HG03469 (cell line): ENCODE measurements around the gene OSGIN1.

Source experiments
- ATAC-seq: cut with Tn5 transposase; IDR thresholded peaks from one replicate; pipeline ENCODE4 v1.9.1; 2021; ENCODE audit warnings: mild to moderate bottlenecking, moderate library complexity, moderate number of reproducible peaks; ENCODE audit not compliant: unreplicated experiment

The OSGIN1 gene

DNA sequence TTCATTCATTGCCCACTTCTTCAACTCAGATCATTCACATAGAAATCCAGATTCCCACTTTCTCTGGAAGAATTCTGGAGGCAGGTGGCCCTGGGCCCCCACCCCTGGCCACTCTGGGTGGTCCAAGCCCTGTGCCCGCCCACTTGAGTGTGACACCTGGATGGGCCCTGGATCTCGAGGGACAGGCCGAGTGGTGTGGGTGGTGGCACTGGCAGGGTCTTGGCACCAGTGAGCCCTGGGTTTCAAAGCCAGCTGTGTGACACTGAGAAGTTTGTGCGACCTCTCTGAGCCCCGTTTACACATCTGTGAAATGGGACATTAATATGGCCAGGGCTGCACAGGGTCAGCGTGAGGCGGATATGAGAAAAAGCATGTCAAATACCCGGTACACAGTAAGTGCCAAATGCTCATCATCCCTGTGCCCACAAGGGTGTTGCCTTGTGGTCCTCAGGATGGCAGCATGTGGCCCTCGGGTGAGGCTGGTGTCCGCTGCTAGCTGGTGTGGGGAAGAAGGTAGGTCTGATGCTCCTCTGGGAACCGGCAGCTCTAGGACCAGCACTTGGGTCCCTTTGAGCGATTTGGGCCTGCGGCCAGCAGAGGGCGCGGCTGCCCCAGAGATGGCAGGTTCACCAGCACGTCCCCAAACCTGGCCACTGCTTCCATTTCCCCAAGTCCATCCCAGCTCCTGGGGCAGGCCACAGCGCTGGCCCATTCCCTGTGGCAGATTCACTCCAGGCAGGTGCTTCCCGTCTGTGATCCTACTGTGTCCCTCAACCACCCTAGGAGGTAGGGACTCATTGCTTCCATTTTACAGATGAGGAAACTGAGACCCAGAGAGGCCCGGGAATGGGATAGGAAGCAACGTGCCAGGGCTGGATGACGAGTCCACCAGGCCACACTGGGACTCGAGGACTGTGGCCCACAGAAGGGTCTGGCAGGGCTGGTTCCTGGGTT lies 3.6 kb downstream of the OSGIN1 start:
- no peak for ATAC-seq

DNA sequence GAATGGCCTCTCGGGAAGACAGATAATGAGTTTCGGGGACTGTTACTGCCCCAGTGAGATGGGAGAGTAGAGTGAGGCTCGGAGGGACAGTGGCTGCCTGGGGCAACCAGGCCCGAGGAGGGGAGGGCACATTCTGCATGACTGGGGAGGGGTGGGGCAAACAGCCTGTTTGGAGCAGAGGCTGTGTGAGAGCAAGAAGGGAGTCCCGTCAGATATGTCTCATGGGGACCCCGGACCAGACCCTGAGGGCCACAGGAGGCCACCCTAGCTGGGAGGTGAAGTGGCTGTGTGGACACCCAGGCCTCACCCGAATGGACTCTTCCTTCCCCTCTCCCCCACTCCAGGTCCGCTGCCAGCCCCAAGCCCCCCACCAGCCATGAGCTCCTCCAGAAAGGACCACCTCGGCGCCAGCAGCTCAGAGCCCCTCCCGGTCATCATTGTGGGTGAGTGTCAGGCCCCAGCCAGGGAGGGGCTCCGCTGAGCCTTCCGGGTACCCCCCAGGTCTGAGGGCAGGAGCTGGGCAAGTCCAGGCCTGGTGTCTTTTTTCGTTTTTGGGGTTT lies 4.3 kb downstream of the OSGIN1 start:
- ATAC-seq: no peak

DNA sequence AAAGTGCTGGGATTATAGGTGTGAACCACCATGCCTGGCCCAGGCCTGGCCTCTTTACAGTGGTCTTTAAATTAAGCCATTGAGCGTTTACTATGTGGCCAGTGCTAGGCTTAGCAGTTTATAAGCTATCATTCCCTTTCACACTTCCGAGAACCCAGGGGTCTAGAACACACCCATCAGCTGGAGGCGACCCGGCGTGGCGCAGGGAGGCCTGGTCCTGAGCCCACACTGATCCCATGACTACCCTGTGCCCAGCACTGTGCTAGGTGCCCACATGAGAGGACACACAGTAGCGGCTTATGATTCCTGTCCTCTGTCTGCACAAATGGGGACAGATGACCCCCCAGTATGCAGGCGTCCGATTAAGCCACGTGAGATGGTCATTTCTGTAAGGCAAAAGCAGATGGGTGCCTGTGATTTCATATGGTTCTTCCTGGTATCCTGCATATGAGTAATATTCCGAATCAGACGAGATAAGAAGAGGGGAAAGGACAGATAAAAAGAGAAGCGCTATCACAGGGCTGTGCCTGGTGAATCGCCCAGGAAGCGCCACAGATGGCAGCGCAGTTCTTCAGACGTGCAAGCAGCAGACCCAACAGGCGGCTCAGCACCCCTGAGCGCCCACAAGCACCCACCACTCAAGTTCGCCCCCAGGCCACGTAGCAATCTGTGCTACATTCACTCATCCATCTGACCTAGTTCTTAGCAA lies 5.3 kb downstream of the OSGIN1 start:
- ATAC-seq: no peak

DNA sequence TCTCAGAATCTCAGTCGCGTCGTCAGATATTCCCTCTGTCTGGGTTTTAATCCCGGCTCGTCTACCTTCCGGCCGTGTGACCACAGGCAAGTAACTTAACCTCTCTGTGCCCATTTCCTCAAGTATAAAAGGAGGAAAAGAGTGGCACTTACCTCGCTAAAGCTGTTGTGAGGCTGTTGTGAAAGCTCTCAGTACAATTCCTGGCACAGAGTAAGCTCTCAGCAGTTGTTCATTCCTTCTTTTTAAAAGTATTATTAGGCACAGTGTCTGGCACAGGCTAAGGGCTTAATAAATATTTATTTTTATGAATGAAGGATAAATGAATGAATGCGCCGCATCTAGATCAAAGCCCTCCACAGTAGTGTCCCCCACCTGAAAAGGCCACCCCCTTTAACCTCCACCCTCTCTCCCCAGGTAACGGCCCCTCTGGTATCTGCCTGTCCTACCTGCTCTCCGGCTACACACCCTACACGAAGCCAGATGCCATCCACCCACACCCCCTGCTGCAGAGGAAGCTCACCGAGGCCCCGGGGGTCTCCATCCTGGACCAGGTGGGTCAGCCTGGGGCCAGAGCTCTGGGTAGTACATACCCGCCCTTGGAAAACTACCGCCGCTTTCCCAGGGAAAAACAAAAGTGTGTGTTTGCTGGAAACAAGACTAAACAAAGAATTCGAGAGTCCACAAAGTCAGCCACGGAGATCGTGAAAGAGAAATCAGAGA lies 6.0 kb downstream of the OSGIN1 start:
- no peak for ATAC-seq

DNA sequence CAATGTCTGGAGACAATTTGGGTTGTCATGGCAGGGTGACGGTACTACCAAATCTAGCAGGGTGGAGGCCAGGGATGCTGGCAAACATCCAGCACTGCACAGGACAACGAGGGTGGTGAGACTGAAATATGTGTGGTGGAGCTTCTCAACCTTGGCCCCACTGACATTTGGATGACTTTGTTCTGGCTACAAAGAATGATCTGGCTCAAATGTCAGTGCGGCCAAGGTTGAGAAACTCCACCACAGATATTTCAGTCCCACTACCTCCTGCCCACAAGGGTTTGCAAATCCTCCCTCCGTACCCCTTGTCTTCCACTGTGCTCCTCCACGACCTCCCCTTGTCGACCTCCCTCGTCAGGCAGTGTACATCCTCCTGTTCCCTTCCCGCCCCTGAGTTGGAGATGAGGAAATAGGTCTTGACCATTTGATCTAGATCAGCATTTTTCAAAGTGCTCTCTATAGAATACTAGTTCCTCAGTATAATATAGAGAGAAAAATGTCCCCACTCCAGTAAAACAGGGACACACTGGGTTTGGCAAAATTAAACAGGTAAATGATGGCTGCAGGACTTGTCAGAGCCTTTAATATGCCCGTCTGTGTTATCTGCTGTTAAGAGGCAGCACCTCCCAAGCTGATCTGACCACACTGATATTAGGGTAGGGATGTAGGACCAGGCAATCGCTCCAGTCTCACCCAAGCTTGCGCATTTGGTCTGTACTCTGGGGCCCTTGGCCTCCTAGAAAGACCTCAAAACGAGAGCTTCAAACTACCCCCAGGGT lies 6.8 kb downstream of the OSGIN1 start:
- ATAC-seq: no peak

DNA sequence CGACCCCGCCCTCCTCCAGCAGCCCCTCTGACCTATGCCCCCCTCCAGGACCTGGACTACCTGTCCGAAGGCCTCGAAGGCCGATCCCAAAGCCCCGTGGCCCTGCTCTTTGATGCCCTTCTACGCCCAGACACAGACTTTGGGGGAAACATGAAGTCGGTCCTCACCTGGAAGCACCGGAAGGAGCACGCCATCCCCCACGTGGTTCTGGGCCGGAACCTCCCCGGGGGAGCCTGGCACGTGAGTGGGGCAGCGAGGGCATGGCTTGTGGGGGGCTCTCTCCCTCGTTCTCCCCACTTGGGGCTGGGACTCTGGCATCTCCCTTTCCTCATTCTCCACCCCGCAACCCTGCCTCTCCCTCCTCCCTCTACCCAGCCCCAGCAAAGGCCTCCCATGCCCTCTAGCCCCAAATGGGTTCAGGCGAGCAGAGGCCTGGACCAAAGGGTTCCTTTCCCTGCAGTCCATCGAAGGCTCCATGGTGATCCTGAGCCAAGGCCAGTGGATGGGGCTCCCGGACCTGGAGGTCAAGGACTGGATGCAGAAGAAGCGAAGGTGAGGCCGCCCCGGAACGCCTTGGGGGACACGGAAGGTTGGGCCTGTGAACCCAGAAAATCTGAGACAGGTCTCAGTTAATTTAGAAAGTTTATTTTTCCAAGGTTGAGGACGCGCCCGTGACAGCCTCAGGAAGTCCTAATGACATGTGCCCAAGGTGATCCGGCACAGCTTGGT lies 7.6 kb downstream of the OSGIN1 start:
- ATAC-seq: no peak

DNA sequence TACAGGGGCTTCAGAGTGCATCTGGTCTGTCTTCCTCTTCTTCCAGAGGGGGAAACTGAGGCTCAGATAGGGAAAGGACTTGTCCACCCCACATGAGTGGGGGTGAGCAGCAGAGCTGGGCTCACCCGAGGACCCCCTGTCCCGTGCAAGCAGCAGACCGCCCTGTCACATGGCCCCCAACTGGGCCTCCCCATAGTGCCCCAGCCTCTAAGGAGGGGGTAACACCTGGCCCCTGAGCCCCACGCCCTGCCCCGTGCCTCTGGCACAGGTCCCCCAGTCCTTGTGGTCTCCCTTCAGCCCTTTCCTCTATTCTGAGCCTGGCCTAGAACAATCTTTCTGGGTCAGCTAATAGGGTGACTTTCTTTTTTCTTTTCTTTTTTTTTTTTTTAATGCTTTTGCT lies 8.6 kb downstream of the OSGIN1 start:
- no peak for ATAC-seq

GRCh38 chr16:83963277-83964119 lies 10.5 kb downstream of the OSGIN1 start:
- no peak for ATAC-seq

DNA sequence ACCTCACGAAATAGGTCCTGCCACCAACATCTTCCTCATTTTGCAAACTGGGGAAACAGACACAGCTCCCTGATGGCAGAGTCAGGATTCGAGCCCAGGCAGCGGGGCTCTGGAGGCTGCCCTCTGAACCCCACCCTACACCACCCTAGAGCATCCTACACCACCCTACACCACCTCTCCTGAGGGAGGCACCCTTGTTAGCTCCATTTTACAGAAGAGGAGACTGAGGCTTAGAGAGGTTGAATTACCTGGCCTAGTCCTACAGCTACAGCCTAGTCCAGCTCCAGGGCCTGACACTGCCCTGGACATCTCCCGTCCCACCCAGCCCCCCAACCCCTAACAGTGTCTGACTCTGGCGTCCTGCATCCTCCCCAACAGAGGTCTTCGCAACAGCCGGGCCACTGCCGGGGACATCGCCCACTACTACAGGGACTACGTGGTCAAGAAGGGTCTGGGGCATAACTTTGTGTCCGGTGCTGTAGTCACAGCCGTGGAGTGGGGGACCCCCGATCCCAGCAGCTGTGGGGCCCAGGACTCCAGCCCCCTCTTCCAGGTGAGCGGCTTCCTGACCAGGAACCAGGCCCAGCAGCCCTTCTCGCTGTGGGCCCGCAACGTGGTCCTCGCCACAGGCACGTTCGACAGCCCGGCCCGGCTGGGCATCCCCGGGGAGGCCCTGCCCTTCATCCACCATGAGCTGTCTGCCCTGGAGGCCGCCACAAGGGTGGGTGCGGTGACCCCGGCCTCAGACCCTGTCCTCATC lies 11.8 kb downstream of the OSGIN1 start:
- no peak for ATAC-seq

DNA sequence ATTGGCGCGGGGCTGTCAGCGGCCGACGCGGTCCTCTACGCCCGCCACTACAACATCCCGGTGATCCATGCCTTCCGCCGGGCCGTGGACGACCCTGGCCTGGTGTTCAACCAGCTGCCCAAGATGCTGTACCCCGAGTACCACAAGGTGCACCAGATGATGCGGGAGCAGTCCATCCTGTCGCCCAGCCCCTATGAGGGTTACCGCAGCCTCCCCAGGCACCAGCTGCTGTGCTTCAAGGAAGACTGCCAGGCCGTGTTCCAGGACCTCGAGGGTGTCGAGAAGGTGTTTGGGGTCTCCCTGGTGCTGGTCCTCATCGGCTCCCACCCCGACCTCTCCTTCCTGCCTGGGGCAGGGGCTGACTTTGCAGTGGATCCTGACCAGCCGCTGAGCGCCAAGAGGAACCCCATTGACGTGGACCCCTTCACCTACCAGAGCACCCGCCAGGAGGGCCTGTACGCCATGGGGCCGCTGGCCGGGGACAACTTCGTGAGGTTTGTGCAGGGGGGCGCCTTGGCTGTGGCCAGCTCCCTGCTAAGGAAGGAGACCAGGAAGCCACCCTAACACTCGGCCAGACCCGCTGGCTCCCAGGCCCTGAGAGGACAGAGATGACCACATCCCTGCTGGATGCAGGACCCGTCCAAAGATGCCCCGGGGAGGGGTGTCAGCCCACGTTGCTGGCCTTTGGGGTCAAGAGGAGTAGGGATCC lies 12.6 kb downstream of the OSGIN1 start:
- no peak for ATAC-seq

DNA sequence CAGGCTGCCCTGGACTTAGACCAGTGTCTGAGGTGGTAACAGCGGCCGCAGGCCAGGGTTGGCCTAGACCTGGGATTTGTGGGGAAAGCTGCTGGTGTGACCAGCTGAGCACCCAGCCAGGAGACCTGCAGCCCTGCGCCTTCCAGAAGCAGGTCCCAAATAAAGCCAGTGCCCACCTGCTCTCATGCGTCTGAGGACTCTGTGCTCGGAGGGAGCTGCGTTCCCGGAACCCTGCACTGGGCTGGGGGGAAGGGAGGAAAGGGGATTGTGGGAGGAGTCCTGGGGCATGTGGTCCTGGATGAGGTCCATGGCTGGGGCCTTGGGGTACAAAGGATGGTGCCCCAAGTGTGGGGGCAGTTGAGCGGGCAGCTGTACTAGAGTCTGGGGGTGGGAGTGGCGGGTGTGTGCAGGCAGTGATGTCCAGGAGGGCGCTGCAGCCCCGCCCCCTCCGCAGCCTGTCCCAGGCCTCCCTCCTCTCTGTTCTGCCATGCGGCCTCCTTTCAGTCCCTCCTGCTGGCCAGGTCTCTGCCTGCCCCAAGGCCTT lies 13.2 kb downstream of the OSGIN1 start:
- no peak for ATAC-seq

DNA sequence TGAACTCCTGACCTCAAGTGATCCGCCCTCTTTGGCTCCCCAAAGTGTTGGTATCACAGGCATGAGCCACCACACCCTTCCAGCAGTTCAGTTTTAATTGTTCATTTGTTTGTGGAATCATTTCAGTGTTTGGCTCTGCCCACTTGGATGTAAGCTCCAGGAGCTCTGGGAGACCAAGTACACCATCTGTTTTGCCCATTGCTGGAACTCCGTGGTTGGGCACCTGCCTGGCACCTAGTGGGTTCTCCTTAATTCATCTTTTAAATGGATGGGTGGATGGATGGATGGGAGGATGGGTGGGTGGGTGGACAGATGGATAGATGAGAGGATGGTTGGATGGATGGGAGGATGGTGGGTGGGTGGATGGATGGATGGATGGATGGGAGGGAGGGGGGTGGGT lies 14.1 kb downstream of the OSGIN1 start:
- no peak for ATAC-seq

GRCh38 chr16:83967838-83968305 lies 14.8 kb downstream of the OSGIN1 start, which contains the start of gene NECAB2:
Gene NECAB2, plus strand, starts transcription at chr16:83968244. Its CDS starts 405 bp downstream, at chr16:83968649.
- ATAC-seq: no peak

DNA sequence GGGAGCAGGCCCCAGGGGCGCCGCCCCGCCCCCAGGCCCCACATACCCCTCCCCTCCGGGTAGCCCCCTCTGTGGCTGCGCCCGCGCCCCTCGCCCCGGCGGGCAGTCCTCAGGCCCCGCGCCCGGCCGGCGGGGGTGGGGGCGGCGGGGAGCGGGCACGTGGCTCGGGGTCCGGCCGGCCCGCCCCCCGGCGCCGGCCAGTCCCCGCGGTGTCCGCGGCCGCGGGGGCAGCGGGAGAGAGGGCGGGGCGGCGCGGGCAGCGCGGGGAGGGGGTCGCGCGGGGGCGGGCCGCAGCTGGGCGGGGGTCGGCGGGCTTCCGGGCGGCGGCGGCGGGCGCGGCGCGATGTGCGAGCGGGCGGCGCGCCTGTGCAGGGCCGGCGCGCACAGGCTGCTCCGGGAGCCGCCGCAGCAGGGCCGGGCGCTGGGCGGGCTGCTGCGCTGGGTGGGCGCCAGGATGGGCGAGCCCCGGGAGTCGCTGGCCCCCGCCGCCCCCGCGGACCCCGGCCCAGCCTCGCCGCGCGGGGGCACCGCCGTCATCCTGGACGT lies 15.3 kb downstream of the OSGIN1 start:
- ATAC-seq: no peak

DNA sequence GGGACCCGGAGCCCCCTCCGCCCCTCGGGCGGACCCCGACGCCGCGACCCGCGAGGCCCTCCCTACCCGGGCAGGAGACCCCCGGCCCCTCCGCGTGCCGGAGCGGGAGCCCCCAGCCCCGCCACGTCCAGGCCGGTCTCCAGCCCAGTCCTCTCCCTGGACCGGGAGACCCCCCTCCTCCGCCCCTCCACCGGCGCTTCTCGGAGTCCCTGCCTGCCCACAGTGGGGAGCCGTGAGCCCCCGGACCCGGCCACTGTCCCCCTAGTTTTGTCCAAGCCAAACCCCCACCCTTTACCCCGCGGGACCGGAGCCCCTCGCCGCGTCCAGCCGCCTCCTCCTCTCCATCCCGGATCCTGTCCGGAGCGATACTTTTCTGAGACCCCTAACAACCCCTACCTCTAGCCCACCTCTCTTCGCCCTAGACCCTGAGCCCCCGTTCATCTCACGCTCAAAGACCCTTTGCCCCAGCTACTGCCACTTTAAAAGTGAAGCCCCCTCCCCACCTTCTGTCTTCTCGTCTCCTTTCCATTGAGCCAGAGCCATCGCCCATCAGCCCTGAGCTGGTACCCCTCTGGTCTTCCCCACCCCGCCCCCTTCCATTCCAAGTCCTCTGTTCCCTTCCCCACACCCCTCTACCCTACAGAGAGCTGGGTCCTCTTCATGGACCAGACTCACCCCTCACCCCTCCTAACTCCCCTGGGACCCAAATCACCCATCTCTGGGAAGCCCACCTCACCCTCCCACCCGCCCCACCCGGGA lies 16.0 kb downstream of the OSGIN1 start:
- no peak for ATAC-seq
